GM12892 (cell line): ENCODE data around the gene CHST6.

Experiments
- POLR2A ChIP-seq: IDR thresholded peaks from 2 replicates; pipeline ENCODE4 v1.6.1; 2011; ENCODE audit warnings: low read depth, low read length, control low read depth
- POLR2AphosphoS5 ChIP-seq: IDR thresholded peaks from 2 replicates; pipeline ENCODE4 v1.6.1; 2011; ENCODE audit warnings: low read depth, low read length, control low read depth

DNA sequence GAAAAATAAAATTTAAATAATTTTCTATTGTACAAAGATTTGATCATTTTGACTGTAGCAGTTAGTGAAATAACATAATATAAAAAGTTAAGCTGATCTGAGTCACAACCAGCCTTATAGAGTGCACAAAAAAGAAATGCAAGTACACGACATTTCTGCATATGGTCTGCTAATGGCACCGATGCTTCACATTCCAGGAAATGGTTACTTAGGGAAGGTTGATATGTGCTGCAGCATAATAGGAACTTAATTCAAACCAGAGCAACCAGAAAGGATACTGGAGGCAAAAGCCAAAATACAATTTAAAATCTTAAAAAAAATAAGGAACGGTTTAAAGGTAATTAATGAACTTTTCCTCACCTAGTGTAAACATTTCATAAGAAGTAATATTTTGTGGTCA is 51.9 kb downstream of the CHST6 start:
- TF ChIP-seq POLR2A (no peak), POLR2AphosphoS5 (no peak)
